SK-N-SH treated with all-trans-retinoic acid at 6 μM for 48 hours (cell line): ENCODE results near the gene NDUFA8.

Experiments
- ATAC-seq: fragments of 200-7000 bp; cut with Tn5 transposase; 3 replicates; pipeline ENCODE4 v1.9.1; 2020; ENCODE audit warnings: mild to moderate bottlenecking, moderate library complexity
- ARNTL ChIP-seq: fragments of 450-650 bp; formaldehyde crosslinking; IDR thresholded peaks from 2 replicates; pipeline ENCODE4 v1.5.0; 2020; ENCODE audit warnings: low read depth, mild to moderate bottlenecking, moderate library complexity, borderline replicate concordance
- BACH2 ChIP-seq: fragments of 250-450 bp; sonication (Bioruptor Pico); IDR thresholded peaks from 2 replicates; pipeline ENCODE4 v1.9.0; 2021; ENCODE audit warnings: mild to moderate bottlenecking, borderline replicate concordance
- CREB5 ChIP-seq: fragments of 250-450 bp; sonication (Bioruptor Pico); IDR thresholded peaks from 2 replicates; pipeline ENCODE4 v1.5.1; 2020; ENCODE audit warnings: low read depth, mild to moderate bottlenecking, moderate library complexity
- CSDC2 ChIP-seq: fragments of 250-450 bp; sonication (Bioruptor Pico); IDR thresholded peaks from 2 replicates; pipeline ENCODE4 v1.5.0; 2020; ENCODE audit warnings: mild to moderate bottlenecking, moderate library complexity
- GLIS3 ChIP-seq: fragments of 250-450 bp; sonication (Bioruptor Pico); IDR thresholded peaks from 2 replicates; pipeline ENCODE4 v1.5.0; 2020; ENCODE audit warnings: mild to moderate bottlenecking, moderate library complexity
- ISL1 ChIP-seq: fragments of 250-450 bp; sonication (Bioruptor Pico); IDR thresholded peaks from 2 replicates; pipeline ENCODE4 v2.1.2; 2022; ENCODE audit warnings: mild to moderate bottlenecking, moderate library complexity
- PATZ1 ChIP-seq: fragments of 250-450 bp; sonication (Bioruptor Pico); IDR thresholded peaks from 2 replicates; pipeline ENCODE4 v1.8.0; 2020; ENCODE audit warnings: mild to moderate bottlenecking, moderate library complexity, borderline replicate concordance
- POU6F1 ChIP-seq: fragments of 250-450 bp; sonication (Bioruptor Pico); IDR thresholded peaks from 2 replicates; pipeline ENCODE4 v1.8.0; 2021; ENCODE audit warnings: low read depth, mild to moderate bottlenecking, moderate library complexity, borderline replicate concordance
- PPARA ChIP-seq: fragments of 250-450 bp; sonication (Bioruptor Pico); IDR thresholded peaks from 2 replicates; pipeline ENCODE4 v1.5.0; 2020; ENCODE audit warnings: mild to moderate bottlenecking, borderline replicate concordance
- RARB ChIP-seq: fragments of 250-450 bp; sonication (Bioruptor Pico); IDR thresholded peaks from 2 replicates; pipeline ENCODE4 v1.8.0; 2021; ENCODE audit warnings: mild to moderate bottlenecking, moderate library complexity
- SNAI2 ChIP-seq: fragments of 250-450 bp; sonication (Bioruptor Pico); IDR thresholded peaks from 2 replicates; pipeline ENCODE4 v1.5.0; 2020; ENCODE audit warnings: mild to moderate bottlenecking, moderate library complexity
- TCF4 ChIP-seq: fragments of 250-450 bp; sonication (Bioruptor Pico); IDR thresholded peaks from 2 replicates; pipeline ENCODE4 v1.8.0; 2021; ENCODE audit warnings: mild to moderate bottlenecking, moderate library complexity, borderline replicate concordance
- TOX ChIP-seq: fragments of 250-450 bp; sonication (Bioruptor Pico); IDR thresholded peaks from 2 replicates; pipeline ENCODE4 v1.8.0; 2021; ENCODE audit warnings: mild to moderate bottlenecking, moderate library complexity, borderline replicate concordance
- TSHZ2 ChIP-seq: fragments of 250-450 bp; sonication (Bioruptor Pico); IDR thresholded peaks from 2 replicates; pipeline ENCODE4 v1.5.0; 2020; ENCODE audit warnings: mild to moderate bottlenecking, moderate library complexity
- ZC3H10 ChIP-seq: fragments of 250-450 bp; sonication (Bioruptor Pico); IDR thresholded peaks from 2 replicates; pipeline ENCODE4 v1.5.1; 2021; ENCODE audit warnings: mild to moderate bottlenecking, moderate library complexity
- ZFP3 ChIP-seq: fragments of 250-450 bp; sonication (Bioruptor Pico); IDR thresholded peaks from 2 replicates; pipeline ENCODE4 v1.5.0; 2020; ENCODE audit warnings: mild to moderate bottlenecking, moderate library complexity
- ZFP30 ChIP-seq: fragments of 450-650 bp; formaldehyde crosslinking; IDR thresholded peaks from 2 replicates; pipeline ENCODE4 v1.5.0; 2022; ENCODE audit warnings: mild to moderate bottlenecking, moderate library complexity
- ZNF565 ChIP-seq: fragments of 450-650 bp; formaldehyde crosslinking; conservative IDR thresholded peaks from 2 replicates; pipeline ENCODE4 v1.5.0; 2020; ENCODE audit warnings: low read depth, mild to moderate bottlenecking, moderate library complexity
- ZNF70 ChIP-seq: fragments of 450-650 bp; formaldehyde crosslinking; IDR thresholded peaks from 2 replicates; pipeline ENCODE4 v1.5.0; 2020; ENCODE audit warnings: mild to moderate bottlenecking, moderate library complexity
- ZNF8 ChIP-seq: fragments of 450-650 bp; formaldehyde crosslinking; IDR thresholded peaks from 2 replicates; pipeline ENCODE4 v1.5.0; 2020; ENCODE audit warnings: mild to moderate bottlenecking, moderate library complexity

Gene NDUFA8

GRCh38 chr9:122128007-122128968 lies 31.3 kb downstream of the NDUFA8 start:
- TF ChIP-seq ZNF70, result no peak
- no peak for TF ChIP-seq TOX (CRISPR knock-in tag)
- no peak for TF ChIP-seq SNAI2 (CRISPR knock-in tag)
- no peak for TF ChIP-seq TSHZ2 (CRISPR knock-in tag)
- no peak for TF ChIP-seq ZFP3
- no peak for TF ChIP-seq PATZ1
- TF ChIP-seq ZC3H10 (CRISPR knock-in tag), result no peak
- no peak for TF ChIP-seq ZNF565 (CRISPR knock-in tag)
- no peak for TF ChIP-seq BACH2 (CRISPR knock-in tag)
- no peak for TF ChIP-seq ZFP30
- TF ChIP-seq POU6F1, result no peak
- no peak for TF ChIP-seq TCF4 (CRISPR knock-in tag)
- TF ChIP-seq CSDC2 (CRISPR knock-in tag), result no peak
- TF ChIP-seq ZNF8 (CRISPR knock-in tag), result no peak
- TF ChIP-seq ISL1 (CRISPR knock-in tag), result no peak
- TF ChIP-seq RARB (CRISPR knock-in tag), result no peak
- no peak for TF ChIP-seq PPARA (CRISPR knock-in tag)
- no peak for TF ChIP-seq GLIS3

GRCh38 chr9:122127396-122127798 lies 32.2 kb downstream of the NDUFA8 start:
- TF ChIP-seq RARB (CRISPR knock-in tag) (no peak), ZFP30 (no peak), ARNTL (CRISPR knock-in tag) (no peak), PPARA (CRISPR knock-in tag) (no peak), TOX (CRISPR knock-in tag) (no peak), POU6F1 (no peak)
- no peak for ATAC-seq

More at GRCh38 chr9:122128007-122128968, 31.3 kb downstream of the NDUFA8 start:
- ATAC-seq, result no peak

- ATAC-seq, result peak; percentile 46
Observed at GRCh38 chr9:122126331-122127261, 33.0 kb downstream of the NDUFA8 start.

More at GRCh38 chr9:122126331-122127261, 33.0 kb downstream of the NDUFA8 start:
- TF ChIP-seq CREB5 (no peak), ZNF565 (CRISPR knock-in tag) (no peak), GLIS3 (no peak), BACH2 (CRISPR knock-in tag) (no peak), TOX (CRISPR knock-in tag) (no peak), RARB (CRISPR knock-in tag) (no peak), ZNF8 (CRISPR knock-in tag) (no peak), ZFP3 (no peak), ARNTL (CRISPR knock-in tag) (no peak), ZNF70 (no peak), ZC3H10 (CRISPR knock-in tag) (no peak)
